Forelimb muscle (tissue), 1 donor: ENCODE results near the gene ZCCHC10. TPM values are rescaled to one million over a fixed set of nuclear protein-coding genes. Genes with fewer than 3 reads are reported as not detected.
"Not testable (repeated sequence)": the region's sequence is repeated elsewhere in the genome, so short reads cannot be mapped to it uniquely, and the experiment has no call there.

ENCODE experiments used
- DNase-seq: peaks from one replicate; pipeline ENCODE4 v3.0.0-alpha.2; 2013; ENCODE audit warnings: low read depth
- polyA plus RNA-seq: library from polyadenylated mRNA; unstranded; fragments of 120-200 nt; gene quantifications from one replicate; pipeline ENCODE4 v1.2.1, GENCODE V29; 2013; ENCODE audit not compliant: insufficient read length

ZCCHC10 gene
- polyA plus RNA-seq, 1 donor = 22.9 TPM

DNA sequence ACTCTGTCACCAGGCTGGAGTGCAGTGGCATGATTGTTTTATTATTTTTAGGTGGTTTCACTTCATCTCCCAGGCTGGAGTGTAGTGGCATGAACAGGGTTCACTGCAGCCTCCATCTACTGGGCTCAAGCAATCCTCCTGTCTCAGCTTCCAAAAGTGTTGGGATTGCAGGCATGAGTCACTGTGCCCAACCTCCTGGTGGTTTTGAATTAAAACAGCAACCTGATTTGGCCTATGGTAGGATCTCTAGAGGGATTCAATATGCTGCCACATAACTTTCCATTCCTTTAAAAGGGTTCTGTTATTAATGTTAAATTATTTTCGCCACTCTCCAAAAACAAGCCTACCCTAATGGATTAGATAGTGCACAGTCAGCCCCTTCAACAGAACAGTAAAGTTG lies 15.6 kb upstream of the ZCCHC10 start:
- no peak for DNase-seq

DNA sequence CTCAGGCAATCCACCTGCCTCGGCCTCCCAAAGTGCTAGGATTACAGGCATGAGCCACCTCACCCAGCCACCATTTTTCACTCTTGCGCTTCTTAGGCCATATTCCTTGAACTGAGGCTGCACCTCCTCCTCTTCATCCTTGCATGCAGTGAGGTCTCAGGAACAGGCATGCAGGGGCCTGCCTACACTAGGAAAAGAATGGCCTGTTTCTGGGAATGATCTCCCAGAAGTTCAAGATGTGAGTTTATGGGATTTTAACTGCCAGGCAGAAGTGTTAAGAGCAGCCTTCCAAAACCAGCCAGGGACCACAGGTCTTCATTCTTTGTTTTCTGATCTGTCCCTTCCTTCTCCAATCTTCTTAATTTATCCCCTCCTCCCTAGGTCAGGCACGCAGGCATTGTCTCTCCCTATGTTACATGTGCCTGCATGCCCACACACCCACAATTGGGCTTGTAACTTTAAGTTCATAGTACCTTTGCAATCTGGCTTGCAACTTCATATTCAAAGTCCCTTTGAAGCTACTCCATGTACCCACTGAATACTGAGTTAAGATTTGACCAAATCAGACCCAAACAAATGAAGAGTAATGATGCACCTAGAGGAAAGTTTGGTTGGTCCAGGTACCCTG lies 14.9 kb upstream of the ZCCHC10 start:
- no peak for DNase-seq

GRCh38 chr5:133036677-133037076 lies 10.3 kb upstream of the ZCCHC10 start:
- DNase-seq = not testable (repeated sequence)

DNA sequence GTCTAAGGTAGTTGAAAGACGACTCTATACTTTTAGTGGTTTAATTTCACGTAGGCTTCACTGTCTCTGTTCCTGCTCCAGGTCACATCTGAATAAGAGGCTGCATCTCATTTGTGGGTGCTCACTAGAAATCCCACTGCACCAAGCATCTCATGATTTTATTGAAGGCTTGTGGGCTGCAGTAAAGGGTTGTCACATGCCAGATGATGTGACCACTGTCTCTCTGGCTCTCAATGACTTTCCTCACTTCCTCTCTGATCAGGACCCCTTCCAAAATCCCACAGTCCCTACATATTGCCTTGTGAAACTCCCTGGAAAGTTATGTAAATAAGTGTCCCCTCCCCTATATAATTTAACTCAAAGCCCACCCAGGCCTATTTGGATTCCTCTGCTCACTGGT lies 8.9 kb upstream of the ZCCHC10 start:
- no peak for DNase-seq

DNA sequence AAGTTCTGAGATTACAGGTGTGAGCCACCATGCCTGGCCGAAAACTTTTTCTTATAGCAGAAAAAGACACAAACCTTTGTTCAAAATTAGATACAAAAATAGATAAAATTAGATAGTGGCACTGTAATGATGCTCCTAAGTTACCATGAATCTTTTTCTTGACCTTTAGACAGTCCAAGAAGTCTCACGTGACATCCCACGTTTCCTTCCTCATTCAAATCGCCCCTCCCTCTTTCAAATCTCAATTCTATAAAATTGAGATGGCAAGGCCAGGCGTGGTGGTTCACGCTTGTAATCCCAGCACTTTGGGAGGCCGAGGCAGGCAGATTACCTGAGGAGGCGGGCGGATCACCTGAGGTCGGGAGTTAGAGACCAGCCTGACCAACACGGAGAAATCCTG lies 7.7 kb upstream of the ZCCHC10 start:
- no peak for DNase-seq

GRCh38 chr5:133032852-133033742 lies 6.7 kb upstream of the ZCCHC10 start:
- DNase-seq = no peak

DNA sequence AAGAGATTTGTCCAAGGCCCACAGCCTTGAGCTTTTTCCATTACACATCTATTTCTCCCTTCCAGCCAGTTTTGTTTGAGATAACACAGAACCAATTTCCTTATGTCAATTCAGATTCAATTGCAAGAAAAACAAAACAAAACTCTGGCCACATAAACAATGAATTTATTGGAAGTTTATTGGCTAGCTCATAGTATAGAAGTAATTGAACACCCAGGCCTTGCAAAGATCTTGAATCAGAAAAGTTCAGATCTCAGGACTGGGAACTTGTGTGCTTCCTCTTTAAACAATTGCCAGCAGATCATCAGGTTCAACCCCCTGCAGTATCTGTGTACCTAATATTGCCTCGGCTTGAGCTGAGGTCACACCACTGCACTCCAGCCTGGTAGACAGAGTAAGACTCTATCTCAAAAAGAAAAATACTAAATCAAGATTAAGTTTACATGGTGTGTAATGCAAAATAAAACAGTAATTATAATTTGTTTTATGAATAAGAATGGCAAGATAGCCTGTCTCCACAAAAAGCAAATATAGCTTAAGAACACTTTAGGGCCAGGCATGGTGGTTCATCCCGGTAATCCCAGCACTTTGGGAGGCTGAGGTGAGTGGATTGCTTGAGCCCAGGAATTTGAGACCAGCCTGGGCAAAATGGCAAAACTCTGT lies 4.1 kb upstream of the ZCCHC10 start:
- DNase-seq = no peak

GRCh38 chr5:133029416-133029815 lies 3.1 kb upstream of the ZCCHC10 start:
- no peak for DNase-seq

DNA sequence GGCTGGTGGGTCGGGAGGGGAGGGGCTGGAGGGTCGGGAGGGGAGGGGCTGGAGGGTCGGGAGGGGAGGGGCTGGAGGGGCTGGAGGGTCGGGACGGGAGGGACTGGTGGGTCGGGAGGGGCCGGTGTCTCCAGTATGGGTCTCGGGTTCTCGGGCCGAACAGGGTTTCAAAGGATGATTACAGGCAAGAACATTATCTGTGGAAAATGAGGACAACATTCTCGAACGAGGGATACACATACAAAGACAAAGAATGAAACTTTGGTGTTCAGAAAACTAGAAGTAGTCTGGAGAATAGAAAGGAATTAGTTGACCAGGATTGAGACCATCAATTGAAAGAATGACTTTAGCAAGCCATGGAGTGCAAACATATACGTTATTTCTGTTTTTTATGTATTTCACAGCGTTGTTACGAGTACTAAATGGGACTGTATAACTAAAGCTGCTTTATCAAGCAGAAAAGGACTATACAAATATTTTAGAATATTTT lies 360 bp upstream of the ZCCHC10 start:
- DNase-seq = no peak

DNA sequence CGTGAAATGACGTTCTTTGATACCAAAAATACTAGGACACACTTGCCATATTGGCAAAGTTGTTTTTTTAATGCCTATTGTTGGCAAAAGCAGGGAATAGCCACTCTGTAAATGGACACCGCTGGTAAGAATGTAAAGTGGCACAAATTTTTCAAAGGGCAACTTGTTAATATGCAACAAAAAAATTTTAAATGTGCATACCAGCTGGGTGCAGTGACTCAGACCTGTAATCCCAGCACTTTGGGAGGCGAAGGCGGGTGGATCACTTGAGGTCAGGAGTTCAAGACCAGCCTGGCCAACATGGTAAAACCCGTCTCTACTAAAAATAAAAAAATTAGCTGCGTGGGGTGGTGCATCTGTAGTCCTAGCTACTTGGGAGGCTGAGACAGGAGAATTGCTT lies 6.9 kb downstream of the ZCCHC10 start:
- not testable (repeated sequence) for DNase-seq

DNA sequence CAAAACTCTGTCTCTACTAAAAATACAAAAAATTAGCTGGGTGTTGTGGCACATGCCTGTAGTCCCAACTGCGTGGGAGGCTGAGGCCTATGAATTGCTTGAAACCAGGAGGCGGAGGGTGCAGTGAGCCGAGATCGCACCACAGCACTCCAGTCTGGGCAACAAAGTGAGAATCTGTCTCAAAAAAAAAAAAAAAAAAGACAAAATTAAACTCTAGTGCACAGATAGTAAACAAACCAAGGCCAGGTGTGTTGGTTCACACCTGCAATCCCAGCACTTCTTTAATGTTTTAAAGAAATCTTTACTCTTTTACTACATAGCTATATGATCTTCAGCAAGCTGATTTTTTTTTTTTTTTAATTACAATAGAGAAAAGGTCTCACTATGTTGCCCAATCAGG lies 8.4 kb downstream of the ZCCHC10 start:
- no peak for DNase-seq

DNA sequence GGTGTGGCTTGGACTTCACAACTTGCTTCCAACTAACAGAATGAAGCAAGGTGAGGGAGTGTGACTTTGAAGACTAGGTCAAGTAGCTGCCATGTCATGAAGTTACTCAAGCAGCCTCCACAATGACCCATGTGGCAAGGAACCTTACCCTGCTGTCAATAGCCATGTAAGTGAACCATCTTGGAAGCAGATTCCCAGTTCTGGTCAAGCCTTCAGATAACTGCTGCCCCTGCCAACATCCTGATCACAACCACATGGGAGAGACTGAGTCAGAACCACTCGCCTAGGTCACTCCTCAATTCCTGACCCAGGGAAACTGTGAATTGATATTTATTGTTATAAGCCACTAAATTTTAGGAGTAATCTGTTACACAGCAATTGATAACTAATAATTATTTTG lies 10.9 kb downstream of the ZCCHC10 start:
- no peak for DNase-seq

GRCh38 chr5:133008455-133008854 lies 17.9 kb downstream of the ZCCHC10 start:
- not testable (repeated sequence) for DNase-seq

- DNase-seq = no peak
Observed at GRCh38 chr5:133006653-133007052, 19.7 kb downstream of the ZCCHC10 start.

- no peak for DNase-seq
Observed at GRCh38 chr5:132999246-132999645, 27.1 kb downstream of the ZCCHC10 start.

DNA sequence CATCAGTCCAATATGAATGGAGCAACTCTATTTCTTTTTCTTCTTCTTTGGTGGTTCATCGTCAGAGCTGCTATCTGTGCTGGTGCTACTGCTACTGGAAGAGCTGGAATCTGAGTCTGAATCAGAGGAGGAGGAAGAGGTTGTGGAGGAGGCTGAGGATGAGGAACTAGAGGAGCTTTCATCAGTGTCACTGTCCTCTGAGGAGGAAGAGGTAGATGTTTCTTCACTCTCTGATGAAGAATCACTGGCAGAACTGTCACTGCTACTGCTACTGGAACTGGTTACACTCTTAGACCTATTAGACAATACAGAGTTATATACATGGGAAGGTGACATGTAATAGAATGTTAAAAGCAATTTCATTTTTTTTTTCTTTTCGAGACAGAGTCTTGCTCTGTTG lies 27.8 kb downstream of the ZCCHC10 start:
- DNase-seq = no peak

DNA sequence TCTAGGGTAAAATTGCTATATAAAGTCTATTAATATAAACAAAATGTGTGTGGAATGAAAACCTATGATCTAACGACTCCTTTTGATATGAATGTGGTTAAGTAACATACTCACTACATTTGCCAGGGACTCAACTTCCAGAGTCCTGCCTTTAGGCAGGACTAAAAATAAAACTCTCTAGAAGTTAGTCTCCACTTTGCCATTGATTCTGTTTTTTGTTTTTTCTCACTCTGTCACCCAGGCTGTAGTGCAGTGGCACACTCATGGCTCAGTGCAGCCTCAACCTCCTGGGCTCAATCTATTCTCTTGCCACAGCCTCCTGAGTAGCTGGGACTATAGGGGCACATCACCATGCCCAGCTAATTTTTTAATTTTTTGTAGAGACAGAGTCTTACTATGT lies 30.0 kb downstream of the ZCCHC10 start:
- no peak for DNase-seq

DNA sequence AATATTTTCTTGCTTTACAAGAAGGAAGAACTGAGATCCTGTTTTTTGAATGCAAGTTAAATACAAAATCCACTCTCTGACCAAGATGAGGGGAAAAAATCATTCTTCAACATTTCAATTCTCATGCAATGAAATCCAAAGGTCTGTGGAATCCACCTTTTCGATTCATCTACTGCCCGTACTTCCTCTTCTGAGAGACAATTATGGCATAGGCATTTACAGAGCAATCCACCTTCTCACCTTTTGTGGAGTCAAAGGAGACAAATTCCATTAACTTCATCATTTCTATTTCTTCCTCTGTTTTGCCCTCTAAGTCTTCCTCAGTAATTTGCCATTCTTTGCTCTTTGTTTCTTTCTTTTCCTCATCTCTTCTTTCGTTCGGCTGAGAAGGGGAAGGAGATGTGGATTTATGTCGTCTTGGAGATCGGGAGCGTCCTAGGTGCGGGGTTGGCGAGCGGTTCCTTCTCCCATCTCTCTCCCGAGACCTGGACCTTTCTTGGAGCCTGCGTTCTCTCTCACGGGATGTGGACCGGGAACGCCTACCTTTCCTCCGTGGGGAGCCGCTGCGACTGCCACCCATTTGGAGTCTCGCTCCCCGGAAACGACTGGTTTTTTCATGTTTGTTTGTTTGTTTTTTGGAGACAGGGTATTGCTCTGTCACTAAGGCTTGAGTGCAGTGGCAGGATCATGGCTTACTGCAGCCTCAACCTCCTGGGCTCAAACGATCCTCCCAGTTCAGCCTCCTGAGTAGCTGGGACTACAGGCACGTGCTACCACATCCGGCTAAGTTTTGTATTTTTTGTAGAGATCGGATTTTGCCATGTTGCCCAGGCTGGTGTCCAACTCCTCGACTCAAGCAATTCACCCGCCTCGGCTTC lies 38.6 kb downstream of the ZCCHC10 start:
- DNase-seq = no peak

- not testable (repeated sequence) for DNase-seq
Observed at GRCh38 chr5:132982971-132983370, 43.4 kb downstream of the ZCCHC10 start.

- DNase-seq = no peak
Observed at GRCh38 chr5:132981288-132981687, 45.1 kb downstream of the ZCCHC10 start.

- no peak for DNase-seq
Observed at GRCh38 chr5:132979976-132980375, 46.4 kb downstream of the ZCCHC10 start.
